Stimulated activated CD8-positive, alpha-beta memory T cell treated with anti-CD3 and anti-CD28 coated beads, Interleukin-12 subunit alpha, Interleukin-12 subunit beta, amount 100 ng/mL, for 4 hours (primary cell): ENCODE results near the gene CHAMP1.

Source experiments
- DNase-seq: peaks from one replicate; pipeline ENCODE4 v3.0.0-alpha.2; 2020; ENCODE audit warnings: low read depth

Gene CHAMP1

GRCh38 chr13:114314074-114314912, at the start of gene CHAMP1:
Gene CHAMP1, plus strand, starts transcription at chr13:114314503. Its CDS starts 9,340 bp downstream, at chr13:114323843.
- peak; percentile 85 for DNase-seq

GRCh38 chr13:114264886-114265611, 49.3 kb upstream of the CHAMP1 start:
- DNase-seq = no peak

GRCh38 chr13:114266241-114266640, 48.1 kb upstream of the CHAMP1 start:
- no peak for DNase-seq

- DNase-seq = no peak
Observed at GRCh38 chr13:114268344-114269280, 45.7 kb upstream of the CHAMP1 start.

- no peak for DNase-seq
Observed at GRCh38 chr13:114269281-114269770, 45.0 kb upstream of the CHAMP1 start.

- DNase-seq = no peak
Observed at GRCh38 chr13:114272977-114273376, 41.3 kb upstream of the CHAMP1 start.

GRCh38 chr13:114275304-114275703, 39.0 kb upstream of the CHAMP1 start:
- DNase-seq = no peak

GRCh38 chr13:114279146-114279545, 35.2 kb upstream of the CHAMP1 start:
- DNase-seq = no peak

- no peak for DNase-seq
Observed at GRCh38 chr13:114279758-114280355, 34.4 kb upstream of the CHAMP1 start.

GRCh38 chr13:114281351-114282040, 32.8 kb upstream of the CHAMP1 start, which contains the start of gene UPF3A:
Gene UPF3A, plus strand, starts transcription at chr13:114281601. Its CDS starts 39 bp downstream, at chr13:114281640.
- peak; percentile 79 for DNase-seq

GRCh38 chr13:114282041-114282670, 32.1 kb upstream of the CHAMP1 start:
- peak; percentile 65 for DNase-seq

- DNase-seq = no peak
Observed at GRCh38 chr13:114283576-114283975, 30.7 kb upstream of the CHAMP1 start.

GRCh38 chr13:114284680-114285079, 29.6 kb upstream of the CHAMP1 start:
- no peak for DNase-seq

GRCh38 chr13:114285166-114285808, 29.0 kb upstream of the CHAMP1 start:
- DNase-seq = no peak

GRCh38 chr13:114286808-114287207, 27.5 kb upstream of the CHAMP1 start:
- DNase-seq = no peak

GRCh38 chr13:114288157-114288591, 26.1 kb upstream of the CHAMP1 start:
- no peak for DNase-seq

- no peak for DNase-seq
Observed at GRCh38 chr13:114296448-114296847, 17.9 kb upstream of the CHAMP1 start.

GRCh38 chr13:114296902-114297301, 17.4 kb upstream of the CHAMP1 start:
- DNase-seq = no peak

- DNase-seq = no peak
Observed at GRCh38 chr13:114298866-114299265, 15.4 kb upstream of the CHAMP1 start.
